Measurements from ENCODE around the gene RDX.

Gene RDX

GRCh38 chr11:110272919-110273318, 23.5 kb downstream of the RDX start:
- H3K27ac ChIP-seq (ENCODE audit: low read length), result no peak overlapping the region
- no peak overlapping the region for H3K4me3 ChIP-seq (ENCODE audit: low read length)
- H3K36me3 ChIP-seq (ENCODE audit: control insufficient read depth, insufficient read depth, low read length), result no peaks in the 10 kb centered on the region; the same call in 1 of the 2 replicates
- no peaks in the 10 kb centered on the region for H3K9me3 ChIP-seq (ENCODE audit: control insufficient read depth, insufficient read depth, low read length)
- no CpG with 5 or more reads among the region's 2 CpGs for WGBS (ENCODE audit: insufficient coverage, insufficient read length)
- no peaks in the 10 kb centered on the region for H3K27me3 ChIP-seq (ENCODE audit: control insufficient read depth, insufficient read depth, low read length)
- no peaks in the 10 kb centered on the region for H3K4me1 ChIP-seq (ENCODE audit: control insufficient read depth, insufficient read depth, low read length)
- no peak for DNase-seq (ENCODE audit: low read depth, low spot score)

GRCh38 chr11:110269996-110270395, 26.4 kb downstream of the RDX start:
- H3K36me3 ChIP-seq (ENCODE audit: control insufficient read depth, insufficient read depth, low read length), result no peaks in the 10 kb centered on the region; the same call in 1 of the 2 replicates
- WGBS (ENCODE audit: insufficient coverage, insufficient read length), result no CpG with 5 or more reads among the region's 7 CpGs

GRCh38 chr11:110268441-110268840, 28.0 kb downstream of the RDX start:
- Histone ChIP-seq H3K36me3 (ENCODE audit: control insufficient read depth, insufficient read depth, low read length) (no peaks in the 10 kb centered on the region; the same call in 1 of the 2 replicates), H3K27ac (ENCODE audit: low read length) (no peak overlapping the region), H3K4me3 (ENCODE audit: low read length) (no peak overlapping the region), H3K27me3 (ENCODE audit: control insufficient read depth, insufficient read depth, low read length) (no peaks in the 10 kb centered on the region), H3K4me1 (ENCODE audit: control insufficient read depth, insufficient read depth, low read length) (no peaks in the 10 kb centered on the region), H3K9me3 (ENCODE audit: control insufficient read depth, insufficient read depth, low read length) (no peaks in the 10 kb centered on the region)
- WGBS (ENCODE audit: insufficient coverage, insufficient read length), result no CpG with 5 or more reads among the region's 1 CpG
- no peak for DNase-seq (ENCODE audit: low read depth, low spot score)

More at GRCh38 chr11:110269996-110270395, 26.4 kb downstream of the RDX start:
- Histone ChIP-seq H3K4me1 (ENCODE audit: control insufficient read depth, insufficient read depth, low read length) (no peaks in the 10 kb centered on the region), H3K9me3 (ENCODE audit: control insufficient read depth, insufficient read depth, low read length) (no peaks in the 10 kb centered on the region), H3K27ac (ENCODE audit: low read length) (no peak overlapping the region), H3K4me3 (ENCODE audit: low read length) (no peak overlapping the region), H3K27me3 (ENCODE audit: control insufficient read depth, insufficient read depth, low read length) (no peaks in the 10 kb centered on the region)
- DNase-seq (ENCODE audit: low read depth, low spot score), result no peak

GRCh38 chr11:110262072-110262403, 34.4 kb downstream of the RDX start:
- Histone ChIP-seq H3K9me3 (ENCODE audit: control insufficient read depth, insufficient read depth, low read length) (no peaks in the 10 kb centered on the region), H3K36me3 (ENCODE audit: control insufficient read depth, insufficient read depth, low read length) (no peaks in the 10 kb centered on the region), H3K4me3 (ENCODE audit: low read length) (no peak overlapping the region), H3K27me3 (ENCODE audit: control insufficient read depth, insufficient read depth, low read length) (no peaks in the 10 kb centered on the region), H3K27ac (ENCODE audit: low read length) (no peak overlapping the region), H3K4me1 (ENCODE audit: control insufficient read depth, insufficient read depth, low read length) (no peaks in the 10 kb centered on the region)
- DNase-seq (ENCODE audit: low read depth, low spot score), result no peak
- no CpG with 5 or more reads among the region's 6 CpGs for WGBS (ENCODE audit: insufficient coverage, insufficient read length)

- no peaks in the 10 kb centered on the region for H3K27me3 ChIP-seq (ENCODE audit: control insufficient read depth, insufficient read depth, low read length)
- H3K4me1 ChIP-seq (ENCODE audit: control insufficient read depth, insufficient read depth, low read length), result no peaks in the 10 kb centered on the region
- no peak overlapping the region for H3K27ac ChIP-seq (ENCODE audit: low read length)
- H3K36me3 ChIP-seq (ENCODE audit: control insufficient read depth, insufficient read depth, low read length), result no peaks in the 10 kb centered on the region
- WGBS (ENCODE audit: insufficient coverage, insufficient read length), result no CpG with 5 or more reads among the region's 2 CpGs
- H3K9me3 ChIP-seq (ENCODE audit: control insufficient read depth, insufficient read depth, low read length), result no peaks in the 10 kb centered on the region
- no peak overlapping the region for H3K4me3 ChIP-seq (ENCODE audit: low read length)
- DNase-seq (ENCODE audit: low read depth, low spot score), result no peak
These were observed 35.0 kb downstream of the RDX start for GRCh38 chr11:110261195-110262071.

GRCh38 chr11:110253525-110253924, 42.9 kb downstream of the RDX start:
- Histone ChIP-seq H3K36me3 (ENCODE audit: control insufficient read depth, insufficient read depth, low read length) (peaks cover 2% of the 10 kb centered on the region; the same call in 1 of the 2 replicates), H3K27ac (ENCODE audit: low read length) (no peak overlapping the region), H3K4me1 (ENCODE audit: control insufficient read depth, insufficient read depth, low read length) (no peaks in the 10 kb centered on the region), H3K9me3 (ENCODE audit: control insufficient read depth, insufficient read depth, low read length) (no peaks in the 10 kb centered on the region), H3K4me3 (ENCODE audit: low read length) (no peak overlapping the region), H3K27me3 (ENCODE audit: control insufficient read depth, insufficient read depth, low read length) (no peaks in the 10 kb centered on the region)
- no peak for DNase-seq (ENCODE audit: low read depth, low spot score)
- WGBS (ENCODE audit: insufficient coverage, insufficient read length), result no CpG with 5 or more reads among the region's 3 CpGs

- Histone ChIP-seq H3K9me3 (ENCODE audit: control insufficient read depth, insufficient read depth, low read length) (no peaks in the 10 kb centered on the region), H3K27me3 (ENCODE audit: control insufficient read depth, insufficient read depth, low read length) (no peaks in the 10 kb centered on the region), H3K36me3 (ENCODE audit: control insufficient read depth, insufficient read depth, low read length) (peaks cover 2% of the 10 kb centered on the region; the same call in 1 of the 2 replicates), H3K4me3 (ENCODE audit: low read length) (no peak overlapping the region), H3K4me1 (ENCODE audit: control insufficient read depth, insufficient read depth, low read length) (no peaks in the 10 kb centered on the region), H3K27ac (ENCODE audit: low read length) (no peak overlapping the region)
- DNase-seq (ENCODE audit: low read depth, low spot score), result no peak
- no CpG with 5 or more reads among the region's 1 CpG for WGBS (ENCODE audit: insufficient coverage, insufficient read length)
These were observed 44.6 kb downstream of the RDX start for GRCh38 chr11:110251836-110252235.

GRCh38 chr11:110250168-110250567, 46.2 kb downstream of the RDX start:
- Histone ChIP-seq H3K27me3 (ENCODE audit: control insufficient read depth, insufficient read depth, low read length) (no peaks in the 10 kb centered on the region), H3K27ac (ENCODE audit: low read length) (no peak overlapping the region), H3K4me1 (ENCODE audit: control insufficient read depth, insufficient read depth, low read length) (no peaks in the 10 kb centered on the region), H3K4me3 (ENCODE audit: low read length) (no peak overlapping the region), H3K9me3 (ENCODE audit: control insufficient read depth, insufficient read depth, low read length) (no peaks in the 10 kb centered on the region), H3K36me3 (ENCODE audit: control insufficient read depth, insufficient read depth, low read length) (peaks cover 2% of the 10 kb centered on the region; the same call in 1 of the 2 replicates)
- whole genome bisulfite sequencing (ENCODE audit: insufficient coverage, insufficient read length), result no CpG with 5 or more reads among the region's 2 CpGs
- no peak for DNase-seq (ENCODE audit: low read depth, low spot score)

GRCh38 chr11:110249766-110250165, 46.6 kb downstream of the RDX start:
- Histone ChIP-seq H3K36me3 (ENCODE audit: control insufficient read depth, insufficient read depth, low read length) (peaks cover 2% of the 10 kb centered on the region; the same call in 1 of the 2 replicates), H3K9me3 (ENCODE audit: control insufficient read depth, insufficient read depth, low read length) (no peaks in the 10 kb centered on the region), H3K4me1 (ENCODE audit: control insufficient read depth, insufficient read depth, low read length) (no peaks in the 10 kb centered on the region), H3K4me3 (ENCODE audit: low read length) (no peak overlapping the region), H3K27me3 (ENCODE audit: control insufficient read depth, insufficient read depth, low read length) (no peaks in the 10 kb centered on the region), H3K27ac (ENCODE audit: low read length) (no peak overlapping the region)
- no CpG with 5 or more reads among the region's 5 CpGs for WGBS (ENCODE audit: insufficient coverage, insufficient read length)
- DNase-seq (ENCODE audit: low read depth, low spot score), result no peak

GRCh38 chr11:110249066-110249465, 47.3 kb downstream of the RDX start:
- Histone ChIP-seq H3K36me3 (ENCODE audit: control insufficient read depth, insufficient read depth, low read length) (peaks cover 2% of the 10 kb centered on the region; the same call in 1 of the 2 replicates), H3K27ac (ENCODE audit: low read length) (no peak overlapping the region), H3K4me1 (ENCODE audit: control insufficient read depth, insufficient read depth, low read length) (no peaks in the 10 kb centered on the region), H3K4me3 (ENCODE audit: low read length) (no peak overlapping the region), H3K27me3 (ENCODE audit: control insufficient read depth, insufficient read depth, low read length) (no peaks in the 10 kb centered on the region), H3K9me3 (ENCODE audit: control insufficient read depth, insufficient read depth, low read length) (no peaks in the 10 kb centered on the region)
- DNase-seq (ENCODE audit: low read depth, low spot score), result no peak
- 100% methylated on average over 1 of the region's 1 CpG for WGBS (ENCODE audit: insufficient coverage, insufficient read length)

GRCh38 chr11:110243791-110244190, 52.6 kb downstream of the RDX start:
- DNase-seq (ENCODE audit: low read depth, low spot score), result no peak
- no CpG with 5 or more reads among the region's 1 CpG for WGBS (ENCODE audit: insufficient coverage, insufficient read length)
- H3K36me3 ChIP-seq (ENCODE audit: control insufficient read depth, insufficient read depth, low read length), result no peaks in the 10 kb centered on the region

More at GRCh38 chr11:110243791-110244190, 52.6 kb downstream of the RDX start:
- no peaks in the 10 kb centered on the region for H3K4me1 ChIP-seq (ENCODE audit: control insufficient read depth, insufficient read depth, low read length)
- no peaks in the 10 kb centered on the region for H3K9me3 ChIP-seq (ENCODE audit: control insufficient read depth, insufficient read depth, low read length)
- no peak overlapping the region for H3K27ac ChIP-seq (ENCODE audit: low read length)
- no peaks in the 10 kb centered on the region for H3K27me3 ChIP-seq (ENCODE audit: control insufficient read depth, insufficient read depth, low read length)
- no peak overlapping the region for H3K4me3 ChIP-seq (ENCODE audit: low read length)

All from iPS DF 6.9 (cell line).